ENCODE measurements around the gene DTWD2.
"Not testable (repeated sequence)": the region's sequence is repeated elsewhere in the genome, so short reads cannot be mapped to it uniquely, and the experiment has no call there.

DTWD2 gene

GRCh38 chr5:118873417-118873816 lies 114.9 kb downstream of the DTWD2 start:
- DNase-seq (ENCODE audit: low read depth) = no peak
- no peak for TF ChIP-seq CTCF (IDR thresholded peaks at IDR 0.05; ENCODE audit: low read depth, low read length, missing control alignments)
- H3K4me3 ChIP-seq (ENCODE audit: low read depth, low read length) = no peak overlapping the region

- no peak overlapping the region for H3K4me3 ChIP-seq (ENCODE audit: low read depth, low read length)
- DNase-seq (ENCODE audit: low read depth) = no peak
- no peak for TF ChIP-seq CTCF (IDR thresholded peaks at IDR 0.05; ENCODE audit: low read depth, low read length, missing control alignments)
These were observed 125.0 kb downstream of the DTWD2 start for GRCh38 chr5:118863345-118863744.

GRCh38 chr5:118862596-118862995 lies 125.8 kb downstream of the DTWD2 start:
- DNase-seq (ENCODE audit: low read depth) = no peak
- no peak for TF ChIP-seq CTCF (IDR thresholded peaks at IDR 0.05; ENCODE audit: low read depth, low read length, missing control alignments)
- H3K4me3 ChIP-seq (ENCODE audit: low read depth, low read length) = no peak overlapping the region

- no peak overlapping the region for H3K4me3 ChIP-seq (ENCODE audit: low read depth, low read length)
- no peak for DNase-seq (ENCODE audit: low read depth)
- TF ChIP-seq CTCF (IDR thresholded peaks at IDR 0.05; ENCODE audit: low read depth, low read length, missing control alignments) = no peak
These were observed 130.6 kb downstream of the DTWD2 start for GRCh38 chr5:118857700-118858099.

GRCh38 chr5:118854819-118855218 lies 133.5 kb downstream of the DTWD2 start:
- no peak overlapping the region for H3K4me3 ChIP-seq (ENCODE audit: low read depth, low read length)
- TF ChIP-seq CTCF (IDR thresholded peaks at IDR 0.05; ENCODE audit: low read depth, low read length, missing control alignments) = no peak
- no peak for DNase-seq (ENCODE audit: low read depth)

GRCh38 chr5:118851785-118852184 lies 136.6 kb downstream of the DTWD2 start:
- not testable (repeated sequence) for H3K4me3 ChIP-seq (ENCODE audit: low read depth, low read length); DNase-seq (ENCODE audit: low read depth)

GRCh38 chr5:118849507-118849906 lies 138.8 kb downstream of the DTWD2 start:
- not testable (repeated sequence) for H3K4me3 ChIP-seq (ENCODE audit: low read depth, low read length); DNase-seq (ENCODE audit: low read depth)

GRCh38 chr5:118844351-118844750 lies 144.0 kb downstream of the DTWD2 start:
- no peak overlapping the region for H3K4me3 ChIP-seq (ENCODE audit: low read depth, low read length)
- TF ChIP-seq CTCF (IDR thresholded peaks at IDR 0.05; ENCODE audit: low read depth, low read length, missing control alignments) = no peak
- no peak for DNase-seq (ENCODE audit: low read depth)
